HepG2 (cell line): ENCODE results near the gene NPDC1. TPM values are rescaled to one million over a fixed set of nuclear protein-coding genes. Genes with fewer than 3 reads are reported as not detected.

Source experiments
- AGO2 ChIP-seq: fragments of 200-400 bp; formaldehyde crosslinking; optimal IDR thresholded peaks from 2 replicates; pipeline ENCODE3; 2017; ENCODE audit warnings: mild to moderate bottlenecking, low read depth, low read length, moderate library complexity
- CSRNP2 ChIP-seq: sonication (generic); formaldehyde crosslinking; conservative IDR thresholded peaks from 2 replicates; pipeline ENCODE4 v1.8.0; 2022; ENCODE audit warnings: low read depth, missing genetic modification reagents
- DMTF1 ChIP-seq: sonication (generic); formaldehyde crosslinking; IDR thresholded peaks from 2 replicates; pipeline ENCODE4 v1.4.0; 2020; ENCODE audit warnings: mild to moderate bottlenecking, missing genetic modification reagents
- ETV6 ChIP-seq: sonication (generic); formaldehyde crosslinking; conservative IDR thresholded peaks from 2 replicates; pipeline ENCODE4 v1.4.0; 2020; ENCODE audit warnings: missing genetic modification reagents
- ISL2 ChIP-seq: sonication (generic); formaldehyde crosslinking; IDR thresholded peaks from 2 replicates; pipeline ENCODE4 v1.5.0; 2020; ENCODE audit warnings: missing genetic modification reagents
- KDM2A ChIP-seq: sonication (generic); formaldehyde crosslinking; IDR thresholded peaks from 2 replicates; pipeline ENCODE4 v1.4.0; 2020; ENCODE audit warnings: low read depth, missing genetic modification reagents, borderline replicate concordance
- KLF13 ChIP-seq: sonication (generic); formaldehyde crosslinking; IDR thresholded peaks from 2 replicates; pipeline ENCODE4 v1.4.0; 2020; ENCODE audit warnings: mild to moderate bottlenecking, missing genetic modification reagents
- MIXL1 ChIP-seq: IDR thresholded peaks from 2 replicates; pipeline ENCODE4 v1.6.1; 2016
- PLRG1 ChIP-seq: fragments of 450-650 bp; conservative IDR thresholded peaks from 2 replicates; pipeline ENCODE4 v1.6.1; 2016
- PRDM15 ChIP-seq: sonication (generic); formaldehyde crosslinking; IDR thresholded peaks from 2 replicates; pipeline ENCODE4 v1.4.0; 2020; ENCODE audit warnings: missing genetic modification reagents
- RARA ChIP-seq: IDR thresholded peaks from 2 replicates; pipeline ENCODE4 v1.6.1; 2016; ENCODE audit warnings: missing genetic modification reagents, missing compliant biosample characterization
- SMARCC2 ChIP-seq: fragments of 450-650 bp; IDR thresholded peaks from 2 replicates; pipeline ENCODE4 v1.6.1; 2017; ENCODE audit warnings: antibody characterized with exemption, mild to moderate bottlenecking
- TBL1XR1 ChIP-seq: fragments of 150-350 bp; IDR thresholded peaks from 2 replicates; pipeline ENCODE4 v1.6.1; 2014; ENCODE audit warnings: borderline replicate concordance, low read length; ENCODE audit not compliant: partially characterized antibody
- ZBTB21 ChIP-seq: sonication (generic); formaldehyde crosslinking; IDR thresholded peaks from 2 replicates; pipeline ENCODE4 v1.4.0; 2020; ENCODE audit warnings: missing genetic modification reagents
- ZFX ChIP-seq: sonication (generic); formaldehyde crosslinking; IDR thresholded peaks from 2 replicates; pipeline ENCODE4 v1.4.0; 2020; ENCODE audit warnings: mild to moderate bottlenecking, low read depth, missing genetic modification reagents, moderate library complexity
- ZGPAT ChIP-seq: IDR thresholded peaks from 2 replicates; pipeline ENCODE4 v1.6.1; 2016; ENCODE audit warnings: mild to moderate bottlenecking
- ZNF256 ChIP-seq: sonication (generic); formaldehyde crosslinking; conservative IDR thresholded peaks from 2 replicates; pipeline ENCODE4 v1.4.0; 2020; ENCODE audit warnings: missing genetic modification reagents
- ZNF263 ChIP-seq: sonication (generic); formaldehyde crosslinking; IDR thresholded peaks from 2 replicates; pipeline ENCODE4 v1.4.0; 2020; ENCODE audit warnings: missing genetic modification reagents
- ZNF691 ChIP-seq: sonication (generic); formaldehyde crosslinking; IDR thresholded peaks from 2 replicates; pipeline ENCODE4 v1.4.0; 2020; ENCODE audit warnings: missing genetic modification reagents, low read depth, mild to moderate bottlenecking, borderline replicate concordance
- ZNF709 ChIP-seq: sonication (generic); formaldehyde crosslinking; IDR thresholded peaks from 2 replicates; pipeline ENCODE4 v1.5.0; 2020; ENCODE audit warnings: mild to moderate bottlenecking, missing genetic modification reagents
- ZSCAN25 ChIP-seq: sonication (generic); formaldehyde crosslinking; IDR thresholded peaks from 2 replicates; pipeline ENCODE4 v1.8.0; 2022; ENCODE audit warnings: mild to moderate bottlenecking, missing genetic modification reagents
- polyA plus RNA-seq, 8 experiments: library from polyadenylated mRNA; depleted of rRNA in 3 of 8; stranded (reverse) in 7 of 8; unstranded in 1 of 8; fragments of >200 nt; fragmentation: Illumina TruSeq in 4 of 8; extraction: Trizol in 4 of 8; gene quantifications; 2 replicates each; pipeline versions ENCODE4 v1.2.1 to v1.2.3, GENCODE V29; 2011 to 2016; ENCODE audit warnings: low read depth in 4 of 8, missing spikeins in 1 of 8, mixed read lengths in 1 of 8; ENCODE audit not compliant: insufficient read depth in 1 of 8
- total RNA-seq, 5 experiments: library from RNA; depleted of rRNA; stranded (reverse); fragments of >200 nt; fragmentation: Illumina TruSeq; extraction: Trizol; gene quantifications; 2 replicates each; pipeline ENCODE4 v1.2.3, GENCODE V29; 2016; ENCODE audit warnings: low read depth in 1 of 5

Gene NPDC1
- total and polyA plus RNA-seq, 2 of the 13 experiments (the other 11 are each of a cell fraction or from before 2014, with no cell fraction given), result 0.84 to 5.4 TPM

- TF ChIP-seq ZNF709 (CRISPR knock-in tag) (no peak; the same call in 1 of the 2 replicates), AGO2 (peak; percentile 82), ZFX (peak; percentile 49), PRDM15 (no peak), MIXL1 (CRISPR knock-in tag) (no peak), ZNF263 (no peak), RARA (CRISPR knock-in tag) (no peak), KLF13 (CRISPR knock-in tag) (no peak), SMARCC2 (no peak), ZGPAT (no peak), DMTF1 (CRISPR knock-in tag) (no peak), KDM2A (CRISPR knock-in tag) (no peak), ETV6 (CRISPR knock-in tag) (no peak), ZNF691 (CRISPR knock-in tag) (no peak; the same call in 1 of the 2 replicates), ZNF256 (CRISPR knock-in tag) (no peak; the same call in 1 of the 2 replicates), ISL2 (CRISPR knock-in tag) (no peak), TBL1XR1 (no peak), ZSCAN25 (CRISPR knock-in tag) (no peak), CSRNP2 (no peak), PLRG1 (no peak), ZBTB21 (no peak)
These were observed 9.0 kb upstream of the NPDC1 start (continued) for GRCh38 chr9:137054932-137055384.
